HEK293 (cell line): Measurements from ENCODE around the gene COTL1.

Source experiments
- FEZF1 ChIP-seq: fragments of 450-650 bp; formaldehyde crosslinking; IDR thresholded peaks from 2 replicates; pipeline ENCODE4 v1.5.1; 2016; ENCODE audit warnings: missing biosample characterization, missing genetic modification characterization
- GFI1B ChIP-seq: fragments of 450-650 bp; formaldehyde crosslinking; IDR thresholded peaks from 2 replicates; pipeline ENCODE4 v1.5.1; 2016; ENCODE audit warnings: missing biosample characterization, missing genetic modification characterization
- HOXA7 ChIP-seq: sonication (generic); formaldehyde crosslinking; IDR thresholded peaks from 2 replicates; pipeline ENCODE4 v1.8.1; 2022; ENCODE audit warnings: missing genetic modification reagents, borderline replicate concordance
- IKZF3 ChIP-seq: fragments of 450-650 bp; IDR thresholded peaks from 2 replicates; pipeline ENCODE4 v1.5.0; 2018; ENCODE audit warnings: missing biosample characterization, mild to moderate bottlenecking, missing genetic modification characterization, moderate library complexity
- MYNN ChIP-seq: fragments of 450-650 bp; formaldehyde crosslinking; IDR thresholded peaks from 2 replicates; pipeline ENCODE4 v1.5.1; 2016; ENCODE audit warnings: missing biosample characterization, missing genetic modification characterization, borderline replicate concordance
- WT1 ChIP-seq: fragments of 450-650 bp; formaldehyde crosslinking; IDR thresholded peaks from 2 replicates; pipeline ENCODE4 v1.5.1; 2016; ENCODE audit warnings: missing biosample characterization, missing genetic modification characterization
- YY1 ChIP-seq: fragments of 450-650 bp; formaldehyde crosslinking; IDR thresholded peaks from 2 replicates; pipeline ENCODE4 v1.5.1; 2018; ENCODE audit warnings: missing biosample characterization, missing genetic modification characterization
- ZBTB8A ChIP-seq: fragments of 450-650 bp; formaldehyde crosslinking; IDR thresholded peaks from 2 replicates; pipeline ENCODE4 v1.5.1; 2016; ENCODE audit warnings: missing biosample characterization, missing genetic modification characterization
- ZFP41 ChIP-seq: fragments of 450-650 bp; formaldehyde crosslinking; IDR thresholded peaks from 2 replicates; pipeline ENCODE4 v1.5.1; 2016; ENCODE audit warnings: missing biosample characterization, missing genetic modification characterization, borderline replicate concordance
- ZNF121 ChIP-seq: fragments of 450-650 bp; formaldehyde crosslinking; IDR thresholded peaks from 2 replicates; pipeline ENCODE4 v1.5.1; 2016; ENCODE audit warnings: missing biosample characterization, missing genetic modification characterization
- ZNF133 ChIP-seq: fragments of 450-650 bp; formaldehyde crosslinking; IDR thresholded peaks from 2 replicates; pipeline ENCODE4 v1.5.1; 2016; ENCODE audit warnings: missing biosample characterization, missing genetic modification characterization
- ZNF174 ChIP-seq: fragments of 450-650 bp; formaldehyde crosslinking; IDR thresholded peaks from 2 replicates; pipeline ENCODE4 v1.5.0; 2017; ENCODE audit warnings: missing biosample characterization, mild to moderate bottlenecking, missing genetic modification characterization
- ZNF19 ChIP-seq: fragments of 450-650 bp; formaldehyde crosslinking; IDR thresholded peaks from 2 replicates; pipeline ENCODE4; 2016; ENCODE audit warnings: missing biosample characterization, missing genetic modification characterization, low read depth
- ZNF211 ChIP-seq: fragments of 450-650 bp; formaldehyde crosslinking; IDR thresholded peaks from 2 replicates; pipeline ENCODE4 v1.5.1; 2016; ENCODE audit warnings: low read depth, missing biosample characterization, missing genetic modification characterization
- ZNF292 ChIP-seq: fragments of 450-650 bp; formaldehyde crosslinking; IDR thresholded peaks from 2 replicates; pipeline ENCODE4 v1.5.1; 2016; ENCODE audit warnings: low read depth, missing biosample characterization, missing genetic modification characterization, borderline replicate concordance
- ZNF423 ChIP-seq: fragments of 450-650 bp; formaldehyde crosslinking; IDR thresholded peaks from 2 replicates; pipeline ENCODE4 v1.5.1; 2016; ENCODE audit warnings: missing biosample characterization, missing genetic modification characterization
- ZNF529 ChIP-seq: fragments of 450-650 bp; formaldehyde crosslinking; IDR thresholded peaks from 2 replicates; pipeline ENCODE4 v1.5.1; 2017; ENCODE audit warnings: missing genetic modification characterization, missing biosample characterization; ENCODE audit not compliant: insufficient replicate concordance
- ZNF530 ChIP-seq: fragments of 450-650 bp; formaldehyde crosslinking; IDR thresholded peaks from 2 replicates; pipeline ENCODE4 v1.5.1; 2016; ENCODE audit warnings: low read depth, missing biosample characterization, missing genetic modification characterization
- ZNF544 ChIP-seq: fragments of 450-650 bp; formaldehyde crosslinking; IDR thresholded peaks from 2 replicates; pipeline ENCODE4 v1.5.0; 2017; ENCODE audit warnings: missing biosample characterization, missing genetic modification characterization
- ZNF600 ChIP-seq: fragments of 450-650 bp; formaldehyde crosslinking; IDR thresholded peaks from 2 replicates; pipeline ENCODE4 v1.5.1; 2016; ENCODE audit warnings: missing biosample characterization, missing genetic modification characterization
- ZNF610 ChIP-seq: fragments of 450-650 bp; formaldehyde crosslinking; IDR thresholded peaks from 2 replicates; pipeline ENCODE4 v1.5.1; 2016; ENCODE audit warnings: missing biosample characterization, missing genetic modification characterization, borderline replicate concordance
- ZNF621 ChIP-seq: fragments of 450-650 bp; formaldehyde crosslinking; IDR thresholded peaks from 2 replicates; pipeline ENCODE4 v1.5.1; 2017; ENCODE audit warnings: missing biosample characterization, missing genetic modification characterization
- ZNF626 ChIP-seq: fragments of 450-650 bp; sonication (Bioruptor Pico); formaldehyde crosslinking; IDR thresholded peaks from 2 replicates; pipeline ENCODE4 v1.5.1; 2018; ENCODE audit warnings: missing biosample characterization, missing genetic modification characterization, inconsistent platforms
- ZNF664 ChIP-seq: fragments of 450-650 bp; formaldehyde crosslinking; IDR thresholded peaks from 2 replicates; pipeline ENCODE4 v1.5.1; 2016; ENCODE audit warnings: missing biosample characterization, missing genetic modification characterization
- ZNF701 ChIP-seq: fragments of 450-650 bp; formaldehyde crosslinking; IDR thresholded peaks from 2 replicates; pipeline ENCODE4 v1.5.1; 2016; ENCODE audit warnings: missing biosample characterization, missing genetic modification characterization
- ZNF830 ChIP-seq: fragments of 450-650 bp; IDR thresholded peaks from 2 replicates; pipeline ENCODE4 v1.5.0; 2018; ENCODE audit warnings: missing biosample characterization, missing genetic modification characterization, low read depth, mild to moderate bottlenecking, moderate library complexity
- ZSCAN4 ChIP-seq: fragments of 450-650 bp; formaldehyde crosslinking; IDR thresholded peaks from 2 replicates; pipeline ENCODE4 v1.5.1; 2017; ENCODE audit warnings: missing biosample characterization, missing genetic modification characterization
- TF ChIP-seq, protein P1 (sequence below): IDR thresholded peaks from 2 replicates; pipeline ENCODE4 v1.6.1; 2011; ENCODE audit warnings: mild to moderate bottlenecking, low read depth, low read length, borderline replicate concordance
- TF ChIP-seq, protein P2 (sequence below): fragments of 450-650 bp; formaldehyde crosslinking; IDR thresholded peaks from 2 replicates; pipeline ENCODE4 v1.5.1; 2016; ENCODE audit warnings: missing biosample characterization, missing genetic modification characterization, borderline replicate concordance
- TF ChIP-seq, protein P3 (sequence below): fragments of 450-650 bp; formaldehyde crosslinking; IDR thresholded peaks from 2 replicates; pipeline ENCODE4 v1.5.1; 2016; ENCODE audit warnings: missing biosample characterization, missing genetic modification characterization

Gene COTL1

GRCh38 chr16:84618581-84619460 lies 943 bp upstream of the COTL1 start (continued):
- TF ChIP-seq, protein P1, sequence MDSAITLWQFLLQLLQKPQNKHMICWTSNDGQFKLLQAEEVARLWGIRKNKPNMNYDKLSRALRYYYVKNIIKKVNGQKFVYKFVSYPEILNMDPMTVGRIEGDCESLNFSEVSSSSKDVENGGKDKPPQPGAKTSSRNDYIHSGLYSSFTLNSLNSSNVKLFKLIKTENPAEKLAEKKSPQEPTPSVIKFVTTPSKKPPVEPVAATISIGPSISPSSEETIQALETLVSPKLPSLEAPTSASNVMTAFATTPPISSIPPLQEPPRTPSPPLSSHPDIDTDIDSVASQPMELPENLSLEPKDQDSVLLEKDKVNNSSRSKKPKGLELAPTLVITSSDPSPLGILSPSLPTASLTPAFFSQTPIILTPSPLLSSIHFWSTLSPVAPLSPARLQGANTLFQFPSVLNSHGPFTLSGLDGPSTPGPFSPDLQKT, result no peak
- no peak for TF ChIP-seq ZNF292 (tag by site-specific recombination)
- TF ChIP-seq ZNF621, result no peak
- no peak for TF ChIP-seq ZNF133
- TF ChIP-seq WT1 (tag by site-specific recombination), result peak; percentile 83
- TF ChIP-seq ZNF423, result no peak
- no peak for TF ChIP-seq ZNF544 (tag by site-specific recombination)
- no peak for TF ChIP-seq ZNF626 (tag by site-specific recombination)
- no peak for TF ChIP-seq YY1 (tag by site-specific recombination)
- TF ChIP-seq ZNF19 (tag by site-specific recombination), result no peak
- TF ChIP-seq ZNF830, result no peak
- TF ChIP-seq, protein P2, sequence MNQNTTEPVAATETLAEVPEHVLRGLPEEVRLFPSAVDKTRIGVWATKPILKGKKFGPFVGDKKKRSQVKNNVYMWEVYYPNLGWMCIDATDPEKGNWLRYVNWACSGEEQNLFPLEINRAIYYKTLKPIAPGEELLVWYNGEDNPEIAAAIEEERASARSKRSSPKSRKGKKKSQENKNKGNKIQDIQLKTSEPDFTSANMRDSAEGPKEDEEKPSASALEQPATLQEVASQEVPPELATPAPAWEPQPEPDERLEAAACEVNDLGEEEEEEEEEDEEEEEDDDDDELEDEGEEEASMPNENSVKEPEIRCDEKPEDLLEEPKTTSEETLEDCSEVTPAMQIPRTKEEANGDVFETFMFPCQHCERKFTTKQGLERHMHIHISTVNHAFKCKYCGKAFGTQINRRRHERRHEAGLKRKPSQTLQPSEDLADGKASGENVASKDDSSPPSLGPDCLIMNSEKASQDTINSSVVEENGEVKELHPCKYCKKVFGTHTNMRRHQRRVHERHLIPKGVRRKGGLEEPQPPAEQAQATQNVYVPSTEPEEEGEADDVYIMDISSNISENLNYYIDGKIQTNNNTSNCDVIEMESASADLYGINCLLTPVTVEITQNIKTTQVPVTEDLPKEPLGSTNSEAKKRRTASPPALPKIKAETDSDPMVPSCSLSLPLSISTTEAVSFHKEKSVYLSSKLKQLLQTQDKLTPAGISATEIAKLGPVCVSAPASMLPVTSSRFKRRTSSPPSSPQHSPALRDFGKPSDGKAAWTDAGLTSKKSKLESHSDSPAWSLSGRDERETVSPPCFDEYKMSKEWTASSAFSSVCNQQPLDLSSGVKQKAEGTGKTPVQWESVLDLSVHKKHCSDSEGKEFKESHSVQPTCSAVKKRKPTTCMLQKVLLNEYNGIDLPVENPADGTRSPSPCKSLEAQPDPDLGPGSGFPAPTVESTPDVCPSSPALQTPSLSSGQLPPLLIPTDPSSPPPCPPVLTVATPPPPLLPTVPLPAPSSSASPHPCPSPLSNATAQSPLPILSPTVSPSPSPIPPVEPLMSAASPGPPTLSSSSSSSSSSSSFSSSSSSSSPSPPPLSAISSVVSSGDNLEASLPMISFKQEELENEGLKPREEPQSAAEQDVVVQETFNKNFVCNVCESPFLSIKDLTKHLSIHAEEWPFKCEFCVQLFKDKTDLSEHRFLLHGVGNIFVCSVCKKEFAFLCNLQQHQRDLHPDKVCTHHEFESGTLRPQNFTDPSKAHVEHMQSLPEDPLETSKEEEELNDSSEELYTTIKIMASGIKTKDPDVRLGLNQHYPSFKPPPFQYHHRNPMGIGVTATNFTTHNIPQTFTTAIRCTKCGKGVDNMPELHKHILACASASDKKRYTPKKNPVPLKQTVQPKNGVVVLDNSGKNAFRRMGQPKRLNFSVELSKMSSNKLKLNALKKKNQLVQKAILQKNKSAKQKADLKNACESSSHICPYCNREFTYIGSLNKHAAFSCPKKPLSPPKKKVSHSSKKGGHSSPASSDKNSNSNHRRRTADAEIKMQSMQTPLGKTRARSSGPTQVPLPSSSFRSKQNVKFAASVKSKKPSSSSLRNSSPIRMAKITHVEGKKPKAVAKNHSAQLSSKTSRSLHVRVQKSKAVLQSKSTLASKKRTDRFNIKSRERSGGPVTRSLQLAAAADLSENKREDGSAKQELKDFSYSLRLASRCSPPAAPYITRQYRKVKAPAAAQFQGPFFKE (tag by site-specific recombination), result no peak
- no peak for TF ChIP-seq ZNF174 (tag by site-specific recombination)
- TF ChIP-seq GFI1B (tag by site-specific recombination), result no peak
- no peak for TF ChIP-seq ZNF529
- TF ChIP-seq ZNF211 (tag by site-specific recombination), result no peak
- no peak for TF ChIP-seq IKZF3 (tag by site-specific recombination)
- TF ChIP-seq, protein P3, sequence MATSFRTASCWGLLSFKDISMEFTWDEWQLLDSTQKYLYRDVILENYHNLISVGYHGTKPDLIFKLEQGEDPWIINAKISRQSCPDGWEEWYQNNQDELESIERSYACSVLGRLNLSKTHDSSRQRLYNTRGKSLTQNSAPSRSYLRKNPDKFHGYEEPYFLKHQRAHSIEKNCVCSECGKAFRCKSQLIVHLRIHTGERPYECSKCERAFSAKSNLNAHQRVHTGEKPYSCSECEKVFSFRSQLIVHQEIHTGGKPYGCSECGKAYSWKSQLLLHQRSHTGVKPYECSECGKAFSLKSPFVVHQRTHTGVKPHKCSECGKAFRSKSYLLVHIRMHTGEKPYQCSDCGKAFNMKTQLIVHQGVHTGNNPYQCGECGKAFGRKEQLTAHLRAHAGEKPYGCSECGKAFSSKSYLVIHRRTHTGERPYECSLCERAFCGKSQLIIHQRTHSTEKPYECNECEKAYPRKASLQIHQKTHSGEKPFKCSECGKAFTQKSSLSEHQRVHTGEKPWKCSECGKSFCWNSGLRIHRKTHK (tag by site-specific recombination), result no peak
- TF ChIP-seq ZNF664 (tag by site-specific recombination), result no peak
- no peak for TF ChIP-seq HOXA7 (CRISPR knock-in tag)
- TF ChIP-seq ZNF701 (tag by site-specific recombination), result no peak
- no peak for TF ChIP-seq ZBTB8A
- TF ChIP-seq ZNF530, result no peak
- no peak for TF ChIP-seq FEZF1 (tag by site-specific recombination)
- peak; percentile 28 for TF ChIP-seq ZNF600 (tag by site-specific recombination)
- no peak for TF ChIP-seq ZFP41 (tag by site-specific recombination)
- no peak for TF ChIP-seq MYNN
- no peak for TF ChIP-seq ZNF121 (tag by site-specific recombination)
- no peak for TF ChIP-seq ZNF610 (tag by site-specific recombination)
- TF ChIP-seq ZSCAN4, result no peak
